ENCODE data around the gene ZNF407.

The ZNF407 gene

GRCh38 chr18:75112186-75113096 is 514.8 kb downstream of the ZNF407 start:
- no peak overlapping the region for H3K4me3 ChIP-seq (ENCODE audit: low read length)
- no peak for TF ChIP-seq EZH2phosphoT487 (IDR thresholded peaks at IDR 0.05; ENCODE audit: borderline replicate concordance, low read length)
- TF ChIP-seq CTCF (IDR thresholded peaks at IDR 0.05; ENCODE audit: low read depth, low read length, poor library complexity, severe bottlenecking): no peak
- H4K20me1 ChIP-seq (ENCODE audit: control insufficient read depth, insufficient read depth, low read depth, low read length): no peaks in the 10 kb centered on the region
- H3K27ac ChIP-seq (ENCODE audit: low read depth, low read length): no peak overlapping the region
- H3K9me2 ChIP-seq (replicated peaks; ENCODE audit: control insufficient read depth, low read length): no peaks in the 10 kb centered on the region
- H3K36me3 ChIP-seq (ENCODE audit: control insufficient read depth, low read length): no peaks in the 10 kb centered on the region
- H3K79me2 ChIP-seq (ENCODE audit: control insufficient read depth, low read length): no peaks in the 10 kb centered on the region
- H3F3A ChIP-seq (ENCODE audit: control insufficient read depth, insufficient read depth): no peaks in the 10 kb centered on the region
- no peaks in the 10 kb centered on the region for H3K9me3 ChIP-seq (ENCODE audit: control insufficient read depth, insufficient read depth, low read length)
- H3K4me2 ChIP-seq (ENCODE audit: low read length): no peak overlapping the region
- H3K27me3 ChIP-seq (ENCODE audit: control insufficient read depth, low read length): no peaks in the 10 kb centered on the region
- no peaks in the 10 kb centered on the region for H3K4me1 ChIP-seq (ENCODE audit: control insufficient read depth, low read length)

GRCh38 chr18:75113455-75113854 is 515.8 kb downstream of the ZNF407 start:
- Histone ChIP-seq H3K4me1 (ENCODE audit: control insufficient read depth, low read length) (no peaks in the 10 kb centered on the region), H3K27ac (ENCODE audit: low read depth, low read length) (no peak overlapping the region), H3K9me3 (ENCODE audit: control insufficient read depth, insufficient read depth, low read length) (no peaks in the 10 kb centered on the region), H3K4me3 (ENCODE audit: low read length) (no peak overlapping the region), H3K9me2 (replicated peaks; ENCODE audit: control insufficient read depth, low read length) (no peaks in the 10 kb centered on the region), H3K79me2 (ENCODE audit: control insufficient read depth, low read length) (no peaks in the 10 kb centered on the region), H3K4me2 (ENCODE audit: low read length) (no peak overlapping the region), H3K27me3 (ENCODE audit: control insufficient read depth, low read length) (no peaks in the 10 kb centered on the region), H3K36me3 (ENCODE audit: control insufficient read depth, low read length) (no peaks in the 10 kb centered on the region), H4K20me1 (ENCODE audit: control insufficient read depth, insufficient read depth, low read depth, low read length) (no peaks in the 10 kb centered on the region), H3F3A (ENCODE audit: control insufficient read depth, insufficient read depth) (no peaks in the 10 kb centered on the region)
- no peak for TF ChIP-seq EZH2phosphoT487 (IDR thresholded peaks at IDR 0.05; ENCODE audit: borderline replicate concordance, low read length)
- no peak for TF ChIP-seq CTCF (IDR thresholded peaks at IDR 0.05; ENCODE audit: low read depth, low read length, poor library complexity, severe bottlenecking)

- no peak overlapping the region for H3K4me2 ChIP-seq (ENCODE audit: low read length)
- no peak overlapping the region for H3K27ac ChIP-seq (ENCODE audit: low read depth, low read length)
- H3K36me3 ChIP-seq (ENCODE audit: control insufficient read depth, low read length): no peaks in the 10 kb centered on the region
- TF ChIP-seq EZH2phosphoT487 (IDR thresholded peaks at IDR 0.05; ENCODE audit: borderline replicate concordance, low read length) (no peak), CTCF (IDR thresholded peaks at IDR 0.05; ENCODE audit: low read depth, low read length, poor library complexity, severe bottlenecking) (no peak)
- H3K4me1 ChIP-seq (ENCODE audit: control insufficient read depth, low read length): no peaks in the 10 kb centered on the region
- H3K27me3 ChIP-seq (ENCODE audit: control insufficient read depth, low read length): no peaks in the 10 kb centered on the region
- no peaks in the 10 kb centered on the region for H4K20me1 ChIP-seq (ENCODE audit: control insufficient read depth, insufficient read depth, low read depth, low read length)
- no peak overlapping the region for H3K4me3 ChIP-seq (ENCODE audit: low read length)
- H3K9me2 ChIP-seq (replicated peaks; ENCODE audit: control insufficient read depth, low read length): no peaks in the 10 kb centered on the region
- no peaks in the 10 kb centered on the region for H3K9me3 ChIP-seq (ENCODE audit: control insufficient read depth, insufficient read depth, low read length)
- no peaks in the 10 kb centered on the region for H3K79me2 ChIP-seq (ENCODE audit: control insufficient read depth, low read length)
- no peaks in the 10 kb centered on the region for H3F3A ChIP-seq (ENCODE audit: control insufficient read depth, insufficient read depth)
Measured at GRCh38 chr18:75114231-75114764, 516.6 kb downstream of the ZNF407 start.
